HG02623 (cell line): ENCODE data around the gene RBM33.
"Not testable (repeated sequence)": the region's sequence is repeated elsewhere in the genome, so short reads cannot be mapped to it uniquely, and the experiment has no call there.

Source experiments
- ATAC-seq: cut with Tn5 transposase; IDR thresholded peaks from one replicate; pipeline ENCODE4 v1.9.1; 2021; ENCODE audit warnings: moderate library complexity; ENCODE audit not compliant: unreplicated experiment

Gene RBM33

GRCh38 chr7:155662343-155663043, 18.0 kb downstream of the RBM33 start:
- no peak for ATAC-seq

GRCh38 chr7:155663937-155664336, 19.5 kb downstream of the RBM33 start:
- ATAC-seq: no peak

GRCh38 chr7:155665079-155665956, 20.9 kb downstream of the RBM33 start:
- ATAC-seq: no peak

DNA sequence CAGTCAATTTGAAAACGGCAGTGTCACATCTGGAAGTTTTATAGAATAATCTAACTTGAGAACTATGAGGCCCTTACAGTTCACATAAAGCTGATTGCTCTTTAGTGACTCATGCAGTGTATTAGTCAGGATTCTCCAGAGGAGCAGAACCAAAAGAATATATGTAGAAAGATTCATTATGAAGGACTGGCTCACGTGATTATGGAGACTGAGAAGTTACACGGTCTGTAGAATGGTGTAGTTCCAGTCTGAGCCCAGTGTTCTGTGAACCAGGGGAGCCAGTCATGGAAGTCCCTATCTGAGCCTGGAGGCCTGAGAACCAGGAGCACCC, 21.5 kb downstream of the RBM33 start:
- ATAC-seq: no peak

DNA sequence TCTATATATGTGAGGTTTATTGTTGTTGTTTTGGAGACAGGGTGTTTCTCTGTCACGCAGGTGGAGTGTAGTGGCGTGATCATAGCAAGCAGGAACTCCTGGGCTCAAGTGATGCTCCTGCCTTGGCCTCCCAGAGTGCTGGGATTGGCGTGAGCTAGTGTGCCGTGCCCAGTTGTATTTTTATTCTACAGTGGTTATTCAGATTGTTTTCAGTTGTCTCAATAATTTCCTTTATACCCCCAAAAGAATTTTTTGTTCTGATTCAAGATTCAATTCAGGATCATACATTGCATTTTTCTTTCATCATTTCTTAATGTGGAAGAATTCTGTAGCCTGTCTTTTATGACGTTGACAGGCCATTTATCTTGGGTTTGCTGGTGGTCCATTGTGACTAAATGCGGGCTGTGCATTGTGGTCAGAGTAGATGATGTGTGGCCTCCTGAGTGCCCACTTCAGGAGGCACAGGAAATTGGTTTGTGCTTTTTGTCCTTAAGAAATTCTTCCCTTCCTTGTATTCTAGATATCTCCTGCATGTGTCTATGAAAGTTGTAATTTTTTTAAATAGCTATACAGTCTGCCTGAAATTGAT, 22.9 kb downstream of the RBM33 start:
- ATAC-seq: no peak

DNA sequence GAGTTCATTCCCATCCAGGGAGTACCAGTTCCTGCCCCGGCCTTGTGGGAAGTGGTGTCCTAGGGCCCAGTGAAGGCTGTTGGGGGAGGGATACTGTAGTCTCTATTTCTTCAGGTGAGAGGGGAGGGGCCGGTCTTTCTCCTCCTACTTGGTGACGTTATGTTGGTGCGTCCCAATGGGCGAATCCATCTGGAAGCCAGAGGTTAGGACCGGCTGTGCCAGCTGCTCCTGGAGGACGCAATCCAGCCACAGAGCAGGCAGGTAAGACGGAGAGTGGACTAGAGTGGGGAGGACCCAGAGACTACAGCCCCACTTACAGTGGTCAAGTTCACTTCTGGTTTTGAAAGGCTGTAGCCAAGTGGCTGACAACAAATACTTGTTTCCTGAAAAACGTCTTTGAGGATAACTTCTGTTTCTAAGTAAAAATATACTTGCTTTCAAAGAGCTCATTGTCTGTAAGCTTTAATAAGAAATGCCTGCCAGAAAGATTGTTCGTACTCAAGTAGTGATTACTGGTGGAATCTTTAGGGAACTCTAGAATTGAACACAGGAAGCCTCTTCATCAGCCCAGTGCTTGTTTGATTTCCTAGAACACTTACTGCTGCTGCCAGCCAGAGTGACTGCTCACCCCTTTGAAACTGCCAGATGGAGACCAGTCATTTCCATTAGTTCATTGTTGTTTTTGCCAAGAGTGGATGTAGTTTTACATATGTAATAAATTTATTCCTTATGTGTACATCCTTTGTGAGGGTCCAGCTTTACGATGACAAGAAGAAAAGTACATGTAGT, 25.4 kb downstream of the RBM33 start:
- no peak for ATAC-seq

- ATAC-seq: no peak
Observed at GRCh38 chr7:155670521-155670920, 26.1 kb downstream of the RBM33 start.

DNA sequence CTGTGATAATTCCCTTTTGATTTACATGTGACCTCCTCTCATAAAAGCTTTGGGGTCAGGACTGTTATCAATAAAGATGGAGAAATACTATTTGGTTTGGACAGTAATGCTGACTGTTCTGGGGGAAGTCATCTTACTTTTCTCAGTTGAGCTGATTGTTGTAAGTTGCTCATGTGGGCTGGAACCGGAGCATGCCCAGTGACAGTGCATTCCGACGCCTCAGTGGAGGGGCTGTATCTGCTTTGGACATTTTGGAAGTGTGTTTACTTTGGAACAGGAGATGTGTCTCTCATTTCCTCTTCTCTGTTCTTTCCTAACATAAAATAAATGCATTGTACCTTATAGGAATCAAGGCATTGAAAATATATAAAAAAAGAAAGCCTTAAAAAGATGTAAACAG, 30.1 kb downstream of the RBM33 start:
- no peak for ATAC-seq

- ATAC-seq: peak; percentile 61
Observed at GRCh38 chr7:155676052-155676451, 31.6 kb downstream of the RBM33 start.

DNA sequence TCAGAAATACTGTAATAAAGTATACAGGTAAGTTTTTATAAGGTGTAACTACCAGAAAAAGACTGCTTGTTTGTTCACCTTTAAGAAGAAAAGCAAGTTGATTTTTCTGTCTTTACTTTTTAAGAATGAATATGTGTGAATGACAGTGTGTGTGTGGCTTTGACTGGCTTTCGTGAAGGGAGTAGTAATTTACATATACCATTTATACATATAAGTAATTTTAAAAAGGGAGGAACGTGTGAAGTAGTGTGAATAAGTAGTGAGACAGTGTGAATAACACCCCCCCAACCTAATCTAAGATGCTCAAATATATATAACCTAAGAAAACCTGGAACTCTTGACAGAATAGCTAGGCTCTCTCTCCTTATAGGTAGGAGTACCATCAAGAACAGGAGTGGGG, 33.2 kb downstream of the RBM33 start:
- no peak for ATAC-seq

GRCh38 chr7:155680124-155680523, 35.7 kb downstream of the RBM33 start:
- ATAC-seq: no peak

DNA sequence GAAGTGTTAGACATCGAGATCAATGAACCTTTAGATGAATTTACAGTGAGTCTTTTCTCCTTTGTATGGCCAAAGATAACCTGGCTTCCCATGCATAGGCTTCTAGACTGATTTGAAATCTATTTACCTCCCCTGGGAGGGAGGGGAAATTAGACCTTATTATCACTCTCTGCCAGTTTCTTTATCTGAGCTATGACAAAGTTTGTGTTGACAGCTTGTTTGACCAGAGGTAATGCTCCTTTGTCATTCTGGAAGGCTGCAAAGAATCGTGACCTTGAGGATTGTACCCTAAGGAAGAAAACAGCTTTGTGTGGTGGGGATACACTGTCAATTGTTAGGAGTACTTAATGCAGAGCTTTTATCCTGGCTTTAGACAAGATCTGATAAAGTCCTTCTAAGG, 36.4 kb downstream of the RBM33 start:
- no peak for ATAC-seq

GRCh38 chr7:155681663-155682062, 37.2 kb downstream of the RBM33 start:
- no peak for ATAC-seq

DNA sequence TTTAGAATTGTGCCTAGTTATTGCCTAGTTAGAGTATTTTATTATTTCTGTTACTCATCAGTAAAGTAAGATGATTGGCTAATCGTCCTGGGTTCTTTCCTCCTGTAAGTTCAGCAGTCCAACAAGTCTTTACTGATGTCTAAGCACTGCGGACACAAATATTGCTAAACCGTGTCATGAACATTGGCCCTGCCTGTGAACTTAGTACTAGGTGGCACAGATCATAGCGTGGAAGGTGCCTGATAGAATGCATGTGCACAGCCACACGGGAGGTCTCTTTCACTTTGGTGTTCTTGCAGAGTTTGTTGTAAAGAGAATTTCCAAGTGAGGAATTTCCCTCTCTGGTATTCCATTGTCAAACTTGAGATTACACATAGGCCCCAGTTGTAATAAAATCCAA, 38.0 kb downstream of the RBM33 start:
- no peak for ATAC-seq

DNA sequence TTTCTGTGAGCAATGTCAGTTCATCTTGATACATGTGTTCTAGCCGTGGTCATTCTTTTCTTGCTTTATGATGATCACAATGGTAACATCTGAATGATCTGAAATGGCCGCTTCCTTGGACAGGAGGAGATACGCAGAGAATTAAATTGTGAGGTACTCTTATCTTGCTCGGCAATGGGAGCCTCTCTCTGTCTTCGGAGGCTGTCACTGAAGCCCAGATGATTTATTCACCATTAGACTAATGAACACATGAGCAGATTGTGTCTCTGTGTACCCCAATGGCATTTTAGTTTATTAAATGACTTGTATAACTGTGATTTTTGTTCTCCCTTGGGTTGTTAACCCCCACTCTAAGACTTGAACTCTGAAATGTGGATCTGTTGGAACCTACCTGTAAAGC, 38.6 kb downstream of the RBM33 start:
- no peak for ATAC-seq

DNA sequence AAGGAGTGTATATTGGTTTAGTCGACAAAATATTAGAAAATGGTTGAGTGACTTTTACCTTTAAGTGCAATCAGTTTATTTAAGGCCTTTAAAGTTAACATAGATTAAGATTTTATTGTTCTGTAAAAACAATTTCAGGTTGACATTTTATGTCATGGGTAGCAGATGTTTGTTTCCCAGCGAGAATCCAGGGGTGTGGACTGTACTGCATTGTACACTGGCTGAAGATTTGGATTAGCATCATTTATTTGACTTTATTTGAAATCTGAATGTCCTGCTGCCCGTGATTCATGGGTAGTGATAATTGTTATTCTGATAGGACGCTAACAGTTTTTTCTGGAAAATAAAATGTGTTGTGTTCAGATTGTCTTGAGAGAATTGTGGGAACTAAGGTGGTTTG, 39.3 kb downstream of the RBM33 start:
- ATAC-seq: no peak

- no peak for ATAC-seq
Observed at GRCh38 chr7:155684543-155684942, 40.1 kb downstream of the RBM33 start.

GRCh38 chr7:155685070-155685790, 40.8 kb downstream of the RBM33 start:
- peak; percentile 55 for ATAC-seq

DNA sequence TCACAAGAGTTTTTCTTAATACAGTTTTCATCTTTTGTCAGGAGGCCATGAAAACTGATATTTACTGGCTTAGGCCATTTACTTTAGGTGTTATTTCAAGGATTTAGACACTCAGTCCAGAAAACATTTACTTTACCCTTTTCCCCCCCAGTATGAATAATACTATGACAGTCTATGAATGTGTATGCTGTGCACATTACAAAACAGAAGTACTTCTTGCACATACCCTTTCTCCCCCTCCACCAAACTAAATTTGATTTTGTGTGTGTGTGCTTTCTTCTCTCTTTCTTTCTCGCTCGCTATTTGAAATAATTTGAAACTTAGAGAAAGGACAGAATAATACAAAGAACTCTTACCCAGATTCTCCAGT, 41.3 kb downstream of the RBM33 start:
- ATAC-seq: no peak

DNA sequence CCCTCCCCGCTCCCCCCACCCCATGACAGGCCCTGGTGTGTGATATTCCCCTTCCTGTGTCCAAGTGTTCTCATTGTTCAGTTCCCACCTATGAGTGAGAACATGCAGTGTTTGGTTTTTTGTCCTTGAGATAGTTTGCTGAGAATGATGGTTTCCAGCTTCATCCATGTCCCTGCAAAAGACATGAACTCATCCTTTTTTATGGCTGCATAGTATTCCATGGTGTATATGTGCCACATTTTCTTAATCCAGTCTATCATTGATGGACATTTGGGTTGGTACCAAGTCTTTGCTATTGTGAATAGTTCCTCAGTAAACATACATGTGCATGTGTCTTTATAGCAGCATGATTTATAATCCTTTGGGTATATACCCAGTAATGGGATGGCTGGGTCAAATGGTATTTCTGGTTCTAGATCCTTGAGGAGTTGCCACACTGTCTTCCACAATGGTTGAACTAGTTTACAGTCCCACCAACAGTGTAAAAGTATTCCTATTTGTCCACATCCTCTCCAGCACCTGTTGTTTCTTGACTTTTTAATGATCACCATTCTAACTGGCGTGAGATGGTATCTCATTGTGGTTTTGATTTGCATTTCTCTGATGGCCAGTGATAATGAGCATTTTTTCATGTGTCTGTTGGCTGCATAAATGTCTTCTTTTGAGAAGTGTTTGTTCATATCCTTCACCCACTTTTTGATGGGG, 42.3 kb downstream of the RBM33 start:
- not testable (repeated sequence) for ATAC-seq
